HEK293 (cell line): ENCODE measurements around the gene RO60.

Experiments used
- CTCF ChIA-PET: fragments of 350-600 bp; formaldehyde crosslinking; extraction: SDS; loops from one replicate; lab custom pipeline; 2021; ENCODE audit warnings: antibody characterized with exemption; lab: Yijun Ruan, JAX
- POLR2A ChIA-PET: fragments of 300-600 bp; formaldehyde crosslinking; extraction: SDS; loops from one replicate; lab custom pipeline; 2020; ENCODE audit warnings: antibody characterized with exemption, inconsistent platforms; lab: Yijun Ruan, JAX
- H3K27ac ChIP-seq: fragments of 200-500 bp; sonication (Bioruptor generic); 2 replicates; pipeline ENCODE4 v1.5.1; 2014; ENCODE audit warnings: low read depth, low read length, control low read depth, inconsistent platforms; ENCODE audit errors: extremely low read depth
- H3K36me3 ChIP-seq, 2 experiments: fragments of 200-500 bp in 1 of 2; sonication (Bioruptor generic) in 1 of 2; 1 replicate in 1 of 2; 2 replicates in 1 of 2; pipeline ENCODE4 v1.5.1; 2014 to 2017; ENCODE audit warnings: inconsistent platforms in 2 of 2, low read length in 2 of 2; ENCODE audit not compliant: control insufficient read depth in 2 of 2, insufficient read depth in 1 of 2
- H3K4me1 ChIP-seq: fragments of 200-500 bp; sonication (Bioruptor generic); 2 replicates; pipeline ENCODE4 v1.5.1; 2014; ENCODE audit warnings: mild to moderate bottlenecking, low read length, inconsistent platforms; ENCODE audit not compliant: control insufficient read depth, insufficient read depth
- H3K4me3 ChIP-seq: 2 replicates; pipeline ENCODE4 v1.5.1; 2011; ENCODE audit warnings: low read depth, mild to moderate bottlenecking, control low read depth, low read length, moderate library complexity
- H3K9me3 ChIP-seq: fragments of 200-500 bp; sonication (Bioruptor generic); 2 replicates; pipeline ENCODE4 v1.5.1; 2014; ENCODE audit warnings: low read depth, low read length, inconsistent platforms; ENCODE audit not compliant: control insufficient read depth, insufficient read depth
- GLIS1 ChIP-seq: fragments of 450-650 bp; formaldehyde crosslinking; IDR thresholded peaks from 2 replicates; pipeline ENCODE4 v1.5.1; 2016; ENCODE audit warnings: missing biosample characterization, missing genetic modification characterization
- IKZF3 ChIP-seq: fragments of 450-650 bp; IDR thresholded peaks from 2 replicates; pipeline ENCODE4 v1.5.0; 2018; ENCODE audit warnings: missing biosample characterization, mild to moderate bottlenecking, missing genetic modification characterization, moderate library complexity
- PRDM2 ChIP-seq: fragments of 450-650 bp; formaldehyde crosslinking; IDR thresholded peaks from 2 replicates; pipeline ENCODE4 v1.5.1; 2016; ENCODE audit warnings: missing biosample characterization, missing genetic modification characterization, borderline replicate concordance
- REST ChIP-seq: fragments of 450-650 bp; formaldehyde crosslinking; IDR thresholded peaks from 2 replicates; pipeline ENCODE4 v1.5.1; 2016; ENCODE audit warnings: missing biosample characterization, missing genetic modification characterization
- ZBTB17 ChIP-seq: fragments of 450-650 bp; formaldehyde crosslinking; IDR thresholded peaks from 2 replicates; pipeline ENCODE4 v1.5.1; 2016; ENCODE audit warnings: missing biosample characterization, missing genetic modification characterization
- ZNF335 ChIP-seq: fragments of 450-650 bp; formaldehyde crosslinking; conservative IDR thresholded peaks from 2 replicates; pipeline ENCODE4 v1.5.1; 2016; ENCODE audit warnings: missing biosample characterization, missing genetic modification characterization
- ZNF341 ChIP-seq: fragments of 450-650 bp; formaldehyde crosslinking; IDR thresholded peaks from 2 replicates; pipeline ENCODE4; 2016; ENCODE audit warnings: low read depth, missing biosample characterization, missing genetic modification characterization
- ZNF394 ChIP-seq: fragments of 450-650 bp; formaldehyde crosslinking; IDR thresholded peaks from 2 replicates; pipeline ENCODE4 v1.5.1; 2016; ENCODE audit warnings: missing biosample characterization, missing genetic modification characterization, mild to moderate bottlenecking, moderate library complexity, borderline replicate concordance
- ZNF626 ChIP-seq: fragments of 450-650 bp; sonication (Bioruptor Pico); formaldehyde crosslinking; IDR thresholded peaks from 2 replicates; pipeline ENCODE4 v1.5.1; 2018; ENCODE audit warnings: missing biosample characterization, missing genetic modification characterization, inconsistent platforms
- ZNF645 ChIP-seq: fragments of 450-650 bp; formaldehyde crosslinking; IDR thresholded peaks from 2 replicates; pipeline ENCODE4; 2016; ENCODE audit warnings: missing biosample characterization, missing genetic modification characterization
- TF ChIP-seq, protein P1 (sequence below): fragments of 450-650 bp; formaldehyde crosslinking; IDR thresholded peaks from 2 replicates; pipeline ENCODE4 v1.5.1; 2016; ENCODE audit warnings: missing biosample characterization, missing genetic modification characterization

The RO60 gene

GRCh38 chr1:193104502-193104906, 45.1 kb downstream of the RO60 start:
- H3K9me3 ChIP-seq = no peaks in the 10 kb centered on the region
- peak overlapping the region; percentile 77 for H3K4me3 ChIP-seq
- peaks cover 6 to 12% of the 10 kb centered on the region in 2 experiments; a peak in 2 of 3 replicates for H3K36me3 ChIP-seq
- H3K27ac ChIP-seq = no peak overlapping the region; the same call in 1 of the 2 replicates
- CTCF ChIA-PET = interaction anchor here (0.5 to 1.1 kb wide), 4 partner anchors 9 to 66 kb away, joined by 3 to 5 read pairs (median 3); no protein-coding TSS in a partner anchor
- POLR2A ChIA-PET = interaction anchor here (0.9 to 2.8 kb wide), 6 partner anchors 9 to 46 kb away, joined by 3 to 28 read pairs (median 10); partner anchors contain the start of genes CDC73, RO60 and UCHL5
- H3K4me1 ChIP-seq = no peaks in the 10 kb centered on the region
- TF ChIP-seq PRDM2 (no peak), IKZF3 (tag by site-specific recombination) (peak; percentile 22; the same call in 1 of the 2 replicates), ZNF341 (peak; percentile 82), REST (tag by site-specific recombination) (0 out of 2 replicates have a peak, but pooled peaks have one; percentile 10), ZNF626 (tag by site-specific recombination) (no peak), ZBTB17 (tag by site-specific recombination) (peak; percentile 46), ZNF335 (tag by site-specific recombination) (peak; percentile 79), ZNF645 (tag by site-specific recombination) (no peak), GLIS1 (tag by site-specific recombination) (no peak), ZNF394 (no peak)
- TF ChIP-seq, protein P1, sequence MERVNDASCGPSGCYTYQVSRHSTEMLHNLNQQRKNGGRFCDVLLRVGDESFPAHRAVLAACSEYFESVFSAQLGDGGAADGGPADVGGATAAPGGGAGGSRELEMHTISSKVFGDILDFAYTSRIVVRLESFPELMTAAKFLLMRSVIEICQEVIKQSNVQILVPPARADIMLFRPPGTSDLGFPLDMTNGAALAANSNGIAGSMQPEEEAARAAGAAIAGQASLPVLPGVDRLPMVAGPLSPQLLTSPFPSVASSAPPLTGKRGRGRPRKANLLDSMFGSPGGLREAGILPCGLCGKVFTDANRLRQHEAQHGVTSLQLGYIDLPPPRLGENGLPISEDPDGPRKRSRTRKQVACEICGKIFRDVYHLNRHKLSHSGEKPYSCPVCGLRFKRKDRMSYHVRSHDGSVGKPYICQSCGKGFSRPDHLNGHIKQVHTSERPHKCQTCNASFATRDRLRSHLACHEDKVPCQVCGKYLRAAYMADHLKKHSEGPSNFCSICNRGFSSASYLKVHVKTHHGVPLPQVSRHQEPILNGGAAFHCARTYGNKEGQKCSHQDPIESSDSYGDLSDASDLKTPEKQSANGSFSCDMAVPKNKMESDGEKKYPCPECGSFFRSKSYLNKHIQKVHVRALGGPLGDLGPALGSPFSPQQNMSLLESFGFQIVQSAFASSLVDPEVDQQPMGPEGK (tag by site-specific recombination) = no peak
